Effector memory CD4-positive, alpha-beta T cell (primary cell): ENCODE data around the gene PRSS48.

ENCODE experiments used
- DNase-seq, 3 donors: peaks; one replicate each; pipeline ENCODE4 v3.0.0-alpha.2; 2020
- H3K27ac ChIP-seq: 2 replicates; pipeline ENCODE4 v1.7.0; 2013; ENCODE audit warnings: mild to moderate bottlenecking, low read length, moderate library complexity; ENCODE audit not compliant: insufficient read depth, poor library complexity, severe bottlenecking
- H3K27me3 ChIP-seq: replicated peaks from 2 replicates; pipeline ENCODE4 v1.7.0; 2013; ENCODE audit warnings: mild to moderate bottlenecking, low read length; ENCODE audit not compliant: insufficient read depth, control insufficient read depth, poor library complexity, severe bottlenecking
- H3K36me3 ChIP-seq: 2 replicates; pipeline ENCODE4 v1.7.0; 2013; ENCODE audit warnings: mild to moderate bottlenecking, low read length, moderate library complexity; ENCODE audit not compliant: control insufficient read depth, insufficient read depth
- H3K4me1 ChIP-seq: 2 replicates; pipeline ENCODE4 v1.7.0; 2013; ENCODE audit warnings: low read length, mild to moderate bottlenecking; ENCODE audit not compliant: control insufficient read depth, insufficient read depth, poor library complexity, severe bottlenecking
- H3K4me3 ChIP-seq: 2 replicates; pipeline ENCODE4 v1.7.0; 2013; ENCODE audit warnings: low read length, low read depth, mild to moderate bottlenecking; ENCODE audit not compliant: insufficient read depth, poor library complexity, severe bottlenecking
- H3K9me3 ChIP-seq: 2 replicates; pipeline ENCODE4 v1.7.0; 2013; ENCODE audit warnings: mild to moderate bottlenecking, low read length, moderate library complexity; ENCODE audit not compliant: control insufficient read depth

The PRSS48 gene

DNA sequence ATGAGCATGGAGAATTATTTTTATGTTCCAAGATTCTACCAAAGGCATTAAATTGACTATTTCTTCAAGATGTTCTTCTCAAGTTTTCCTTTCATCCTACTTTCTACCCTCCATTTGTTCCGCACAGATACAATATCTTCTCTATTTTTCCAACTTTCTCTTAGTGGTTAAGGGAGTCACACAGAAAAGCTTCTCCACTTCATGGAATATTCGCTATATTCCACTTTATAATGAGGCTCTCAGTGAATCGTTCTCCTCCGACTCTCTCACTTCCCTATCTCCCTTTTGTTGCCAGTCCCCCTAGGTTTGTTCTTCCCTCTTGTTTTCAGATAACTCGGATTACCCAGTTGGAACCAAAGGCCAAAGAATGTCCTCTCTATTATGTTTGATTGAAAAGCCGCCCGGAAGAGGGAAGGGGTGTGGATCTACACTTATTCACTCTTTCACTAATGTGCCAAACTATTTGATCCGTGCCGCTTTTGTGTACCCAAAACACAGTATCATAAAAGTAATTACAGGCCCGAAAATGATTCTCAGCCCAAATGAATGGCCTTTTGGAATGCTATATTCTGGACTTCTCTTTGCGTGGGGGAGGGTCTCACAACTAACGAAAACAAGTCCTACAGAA lies 47.3 kb downstream of the PRSS48 start:
- Histone ChIP-seq H3K36me3 (no peaks in the 10 kb centered on the region), H3K9me3 (no peaks in the 10 kb centered on the region), H3K4me3 (no peak overlapping the region), H3K4me1 (no peaks in the 10 kb centered on the region), H3K27me3 (peaks cover 15% of the 10 kb centered on the region), H3K27ac (no peak overlapping the region)
- DNase-seq: no peak

DNA sequence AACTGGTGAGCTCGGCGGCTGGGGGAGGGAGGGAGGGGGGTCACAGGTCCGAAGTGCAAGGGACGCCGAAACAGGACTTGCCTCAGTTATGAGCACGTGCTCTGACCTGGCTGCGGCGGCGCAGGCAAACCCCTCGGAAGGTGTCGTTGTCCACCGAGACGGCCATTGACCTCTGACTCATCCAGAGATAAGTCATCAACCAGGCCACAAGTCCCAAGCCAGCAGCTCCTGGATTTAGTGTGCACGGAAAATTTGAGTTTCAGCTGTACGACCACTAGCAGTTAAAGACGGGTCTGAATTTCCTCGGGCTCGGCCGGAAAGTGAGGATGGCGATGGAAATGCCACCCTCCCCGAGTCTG lies 47.8 kb downstream of the PRSS48 start:
- Histone ChIP-seq H3K9me3 (no peaks in the 10 kb centered on the region), H3K27me3 (peaks cover 15% of the 10 kb centered on the region), H3K36me3 (no peaks in the 10 kb centered on the region), H3K27ac (no peak overlapping the region), H3K4me3 (peak overlapping the region; percentile 22), H3K4me1 (no peaks in the 10 kb centered on the region)
- no peak for DNase-seq

DNA sequence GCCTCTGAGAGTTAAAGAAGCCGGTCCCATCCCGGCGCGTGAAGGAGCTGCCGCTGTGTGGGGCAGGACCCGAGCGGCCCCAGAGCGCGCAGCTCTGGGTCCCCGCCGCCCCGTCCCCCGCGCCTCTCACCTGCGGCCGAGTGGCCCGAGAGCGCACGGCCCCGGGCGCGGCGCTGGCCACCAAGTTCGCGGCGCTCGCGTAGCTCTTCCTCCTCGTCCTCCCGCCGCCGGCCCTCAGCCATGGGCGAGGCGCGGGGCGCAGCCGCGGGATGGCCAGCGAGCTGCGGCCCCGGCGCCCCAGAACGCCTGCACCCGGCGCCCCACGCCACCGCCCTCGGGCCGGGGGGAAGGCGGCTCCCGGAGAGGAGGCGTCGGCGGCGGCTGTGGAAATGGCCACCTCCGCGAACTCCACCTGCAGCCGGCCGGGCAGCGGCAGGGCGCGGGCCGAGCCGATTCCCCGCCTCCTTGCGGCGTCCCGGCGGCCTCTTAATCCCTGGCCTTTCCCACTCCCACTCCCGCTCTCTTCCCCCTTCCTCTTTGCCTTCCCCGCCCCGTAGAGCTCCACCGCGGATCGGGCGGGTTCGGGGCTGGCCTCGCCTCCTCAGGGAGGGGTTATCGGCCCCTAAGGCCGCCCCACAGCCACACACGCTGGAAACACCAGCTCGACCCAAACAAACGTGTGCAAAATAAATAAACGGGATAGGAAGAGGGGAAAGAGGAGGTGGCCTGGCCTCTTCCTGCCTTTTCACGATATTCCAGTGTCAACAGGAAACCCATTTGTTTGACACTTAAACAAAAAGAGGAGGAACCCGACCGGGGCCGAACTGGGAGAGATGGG lies 48.4 kb downstream of the PRSS48 start, which contains the start of gene SH3D19:
TSS of gene SH3D19 (minus strand) at position 495 of the 838 bp plus-strand sequence. CDS start at position 242, 253 bp downstream.
- DNase-seq: no peak
- H3K4me1 ChIP-seq: no peaks in the 10 kb centered on the region
- no peaks in the 10 kb centered on the region for H3K36me3 ChIP-seq
- H3K9me3 ChIP-seq: no peaks in the 10 kb centered on the region
- H3K4me3 ChIP-seq: peak within 1 kb of the TSS; percentile 22
- H3K27me3 ChIP-seq: peaks cover 13% of the 10 kb centered on the region
- no peak within 1 kb of the TSS for H3K27ac ChIP-seq

DNA sequence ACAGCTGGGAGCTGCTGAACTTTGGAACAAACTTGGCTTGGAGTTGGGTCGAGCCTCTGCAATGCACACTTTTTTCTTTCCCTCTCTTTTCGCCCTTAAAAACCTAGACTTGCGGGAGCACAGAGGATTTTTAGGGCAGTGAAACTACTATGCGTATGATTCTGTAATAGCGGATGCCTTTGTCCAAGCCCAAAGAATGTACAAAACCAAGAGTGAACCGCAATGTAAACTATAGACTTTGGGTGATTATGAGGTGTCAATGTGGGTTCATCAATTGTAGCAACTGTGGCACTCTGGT lies 48.9 kb downstream of the PRSS48 start:
- no peaks in the 10 kb centered on the region for H3K9me3 ChIP-seq
- H3K27ac ChIP-seq: no peak overlapping the region
- DNase-seq: no peak
- no peaks in the 10 kb centered on the region for H3K4me1 ChIP-seq
- H3K36me3 ChIP-seq: no peaks in the 10 kb centered on the region
- no peak overlapping the region for H3K4me3 ChIP-seq
- H3K27me3 ChIP-seq: peaks cover 12% of the 10 kb centered on the region

DNA sequence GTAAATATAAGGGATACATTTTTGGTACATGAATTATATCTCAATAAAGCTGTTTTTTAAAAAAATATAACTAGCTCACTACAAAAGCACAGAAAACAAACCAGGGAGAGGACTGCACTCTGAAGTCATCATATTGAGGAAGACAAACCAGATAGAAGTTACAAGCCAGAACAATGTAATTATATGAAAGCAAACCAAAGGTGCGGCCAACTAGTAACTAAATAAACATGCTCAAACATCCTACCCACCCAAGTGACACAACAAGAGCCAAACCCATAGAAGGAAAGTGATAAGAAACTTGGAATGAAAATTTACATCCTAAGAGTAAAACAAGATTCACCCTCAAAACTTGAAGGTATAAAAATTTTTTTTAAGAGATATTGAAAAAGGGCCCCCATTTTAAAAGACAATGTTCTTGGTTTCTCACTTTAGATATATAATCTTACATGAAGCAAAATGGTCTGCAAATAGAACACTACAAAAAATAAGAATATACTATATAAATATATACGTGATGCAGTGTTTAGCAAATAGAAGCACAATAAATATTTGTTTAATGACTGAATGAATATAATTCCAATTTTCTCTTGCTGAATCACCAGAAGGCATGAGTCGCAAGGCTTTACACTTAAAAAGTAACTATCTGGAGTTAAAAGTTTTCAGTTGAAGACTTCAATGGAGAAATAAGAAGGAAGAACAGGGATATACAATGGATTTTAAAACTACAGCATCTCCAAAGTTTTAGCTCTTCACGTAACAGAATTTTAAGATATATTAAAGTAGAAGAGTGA lies 52.5 kb downstream of the PRSS48 start:
- Histone ChIP-seq H3K27me3 (peaks cover 9% of the 10 kb centered on the region), H3K36me3 (no peaks in the 10 kb centered on the region), H3K4me1 (no peaks in the 10 kb centered on the region), H3K9me3 (no peaks in the 10 kb centered on the region), H3K27ac (no peak overlapping the region), H3K4me3 (no peak overlapping the region)
- DNase-seq: no peak

DNA sequence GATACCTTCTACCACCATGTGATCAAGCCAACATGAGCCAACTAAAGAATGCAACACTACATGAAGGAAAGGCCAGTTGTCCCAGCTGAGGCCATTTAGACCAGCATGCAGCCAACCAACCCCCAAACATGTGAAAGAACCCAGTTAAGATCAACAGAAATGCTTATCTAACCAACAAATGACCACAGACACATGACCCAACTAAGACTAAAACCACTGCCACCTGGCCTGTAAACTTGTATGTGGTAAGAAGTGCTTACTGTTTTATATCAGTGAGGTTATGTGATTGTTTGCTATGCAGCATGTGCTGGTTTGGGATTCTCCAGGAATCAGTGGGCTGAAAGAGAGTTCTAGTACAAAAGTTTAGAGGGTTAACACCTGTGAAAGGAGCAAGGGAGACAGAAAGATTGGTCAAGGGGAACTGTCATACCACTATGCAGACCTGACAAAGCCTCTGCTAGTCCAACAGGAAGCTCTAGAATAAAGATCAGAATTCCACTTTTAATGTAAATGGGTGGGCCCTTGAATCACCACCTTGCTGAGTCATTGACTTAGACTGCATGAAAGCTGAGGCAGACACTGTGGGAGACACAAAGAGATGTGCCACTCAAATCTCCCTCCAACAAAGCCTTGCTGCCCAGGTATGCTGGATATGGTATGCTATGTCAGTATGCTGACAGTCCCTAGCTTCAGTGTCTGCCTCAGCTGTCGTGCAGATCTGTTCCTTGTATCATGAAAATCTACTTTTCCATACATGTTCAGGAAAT lies 54.5 kb downstream of the PRSS48 start:
- Histone ChIP-seq H3K36me3 (no peaks in the 10 kb centered on the region), H3K27me3 (no peaks in the 10 kb centered on the region), H3K4me1 (no peaks in the 10 kb centered on the region), H3K4me3 (no peak overlapping the region), H3K27ac (no peak overlapping the region), H3K9me3 (no peaks in the 10 kb centered on the region)
- DNase-seq: no peak

DNA sequence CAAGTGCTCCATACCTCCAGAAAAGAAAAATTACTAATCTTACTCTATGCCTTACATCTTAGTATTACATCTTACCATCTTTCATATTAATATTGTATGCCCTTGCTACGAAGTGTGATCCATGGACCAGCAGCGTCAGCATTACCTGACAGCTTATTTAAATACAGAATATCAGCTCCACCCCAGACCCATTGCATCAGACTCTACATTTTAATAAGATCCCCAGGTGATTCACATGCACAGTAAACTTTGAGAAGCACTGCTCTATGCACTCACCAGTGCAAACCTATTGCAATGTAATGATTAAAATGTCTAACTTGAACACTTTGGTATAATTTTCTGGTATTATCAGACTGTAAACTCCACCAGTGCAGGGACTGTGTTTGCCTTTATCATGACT lies 62.5 kb downstream of the PRSS48 start:
- no peaks in the 10 kb centered on the region for H3K4me1 ChIP-seq
- no peak for DNase-seq
- H3K36me3 ChIP-seq: no peaks in the 10 kb centered on the region
- H3K4me3 ChIP-seq: no peak overlapping the region
- no peaks in the 10 kb centered on the region for H3K27me3 ChIP-seq
- no peak overlapping the region for H3K27ac ChIP-seq
- H3K9me3 ChIP-seq: no peaks in the 10 kb centered on the region

DNA sequence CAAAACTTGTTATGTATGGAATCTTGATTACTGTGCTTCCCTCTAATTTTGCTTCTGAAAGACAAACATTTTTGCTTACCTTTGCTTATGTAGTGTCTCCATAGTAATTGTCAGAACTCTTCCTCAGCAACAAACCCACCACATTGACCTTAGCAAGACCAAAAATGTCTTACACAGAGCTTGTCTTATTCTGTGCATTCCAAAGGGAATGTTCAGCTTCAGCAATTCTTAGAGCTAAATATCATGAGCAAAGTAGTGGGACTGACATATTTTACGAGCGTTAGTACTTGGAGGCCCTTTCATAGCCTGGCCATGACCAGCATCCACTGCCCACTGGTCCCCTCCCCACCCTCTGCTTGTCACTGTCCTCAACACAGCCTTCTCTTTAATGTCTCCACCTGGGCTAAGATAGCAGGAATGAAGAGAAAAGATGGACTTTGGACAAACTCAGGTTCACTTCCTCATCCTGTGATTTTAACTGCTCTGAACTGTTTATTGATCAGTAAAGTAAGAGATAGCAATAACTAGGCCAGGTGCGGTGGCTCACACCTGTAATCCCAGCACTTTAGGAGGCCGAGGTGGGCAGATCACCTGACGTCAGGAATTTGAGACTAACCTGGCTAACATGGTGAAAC lies 63.9 kb downstream of the PRSS48 start:
- no peak overlapping the region for H3K27ac ChIP-seq
- DNase-seq: no peak
- H3K9me3 ChIP-seq: no peaks in the 10 kb centered on the region
- no peaks in the 10 kb centered on the region for H3K27me3 ChIP-seq
- H3K36me3 ChIP-seq: no peaks in the 10 kb centered on the region
- no peak overlapping the region for H3K4me3 ChIP-seq
- H3K4me1 ChIP-seq: no peaks in the 10 kb centered on the region
